HG03095 (cell line): Measurements from ENCODE around the gene RPS6KA2.

Experiments used
- ATAC-seq: cut with Tn5 transposase; IDR thresholded peaks from one replicate; pipeline ENCODE4 v1.9.1; 2021; ENCODE audit warnings: moderate library complexity; ENCODE audit not compliant: unreplicated experiment

The RPS6KA2 gene

GRCh38 chr6:166473886-166474571, 153.0 kb downstream of the RPS6KA2 start:
- no peak for ATAC-seq

GRCh38 chr6:166472636-166473035, 154.4 kb downstream of the RPS6KA2 start:
- ATAC-seq = no peak

GRCh38 chr6:166471797-166472260, 155.2 kb downstream of the RPS6KA2 start:
- no peak for ATAC-seq

- ATAC-seq = no peak
Measured at GRCh38 chr6:166470863-166471410, 156.1 kb downstream of the RPS6KA2 start.

- ATAC-seq = no peak
Measured at GRCh38 chr6:166470029-166470862, 156.8 kb downstream of the RPS6KA2 start.

- no peak for ATAC-seq
Measured at GRCh38 chr6:166469426-166469961, 157.6 kb downstream of the RPS6KA2 start.

GRCh38 chr6:166467436-166468000, 159.5 kb downstream of the RPS6KA2 start:
- ATAC-seq = no peak

GRCh38 chr6:166466178-166467122, 160.6 kb downstream of the RPS6KA2 start:
- ATAC-seq = no peak

GRCh38 chr6:166465671-166466087, 161.4 kb downstream of the RPS6KA2 start:
- no peak for ATAC-seq

GRCh38 chr6:166465003-166465399, 162.1 kb downstream of the RPS6KA2 start:
- no peak for ATAC-seq

GRCh38 chr6:166464068-166465002, 162.7 kb downstream of the RPS6KA2 start:
- ATAC-seq = no peak

GRCh38 chr6:166463359-166464067, 163.5 kb downstream of the RPS6KA2 start:
- no peak for ATAC-seq

- no peak for ATAC-seq
Measured at GRCh38 chr6:166462461-166463135, 164.5 kb downstream of the RPS6KA2 start.

- no peak for ATAC-seq
Measured at GRCh38 chr6:166461821-166462460, 165.1 kb downstream of the RPS6KA2 start.

GRCh38 chr6:166460473-166461437, 166.3 kb downstream of the RPS6KA2 start:
- ATAC-seq = no peak

GRCh38 chr6:166459906-166460305, 167.1 kb downstream of the RPS6KA2 start:
- no peak for ATAC-seq
